Adrenal gland (tissue), 12 donors: ENCODE data around the gene NBAS. TPM values are rescaled to one million over a fixed set of nuclear protein-coding genes. Genes with fewer than 3 reads are reported as not detected.

Experiments
- DNase-seq, 7 donors: peaks; one replicate each; pipeline ENCODE4 v3.0.0-alpha.2; 2019 to 2020
- H3K27ac ChIP-seq, 5 donors: fragments of 200-600 bp; sonication (generic) in 4 of 5; 1 replicate in 3 of 5; 2 replicates in 2 of 5; pipeline versions ENCODE4 v1.5.1 to v1.8.0; 2016 to 2020; ENCODE audit warnings: mild to moderate bottlenecking in 1 of 5
- H3K27me3 ChIP-seq: fragments of 200-600 bp; 2 replicates; pipeline ENCODE4 v1.8.0; 2021
- H3K36me3 ChIP-seq, 2 donors: fragments of 200-600 bp; replicated peaks in 1 of 2; 1 replicate in 1 of 2; 2 replicates in 1 of 2; pipeline versions ENCODE4 v1.5.1 to v1.8.0; 2018 to 2022
- H3K4me1 ChIP-seq, 2 donors: fragments of 200-600 bp; replicated peaks in 1 of 2; 1 replicate in 1 of 2; 2 replicates in 1 of 2; pipeline versions ENCODE4 v1.5.1 to v1.8.0; 2018 to 2021
- H3K4me3 ChIP-seq, 4 donors: fragments of 200-600 bp; sonication (generic) in 3 of 4; one replicate each; pipeline ENCODE4 v1.5.1; 2016 to 2018
- H3K9me3 ChIP-seq, 3 donors: fragments of 200-600 bp; sonication (generic) in 1 of 3; replicated peaks in 1 of 3; 1 replicate in 2 of 3; 2 replicates in 1 of 3; pipeline versions ENCODE4 v1.5.1 to v1.8.0; 2016 to 2021
- CTCF ChIP-seq, 6 experiments: fragments of 450-650 bp in 4 of 6; fragments of 200-600 bp in 2 of 6; sonication (generic) in 1 of 6; IDR thresholded peaks; 1 replicate in 5 of 6; 2 replicates in 1 of 6; pipeline versions ENCODE4 v1.5.1 to v1.8.0; 2016 to 2021; ENCODE audit warnings: antibody characterized with exemption in 6 of 6, mild to moderate bottlenecking in 2 of 6, moderate library complexity in 1 of 6
- POLR2A ChIP-seq, 2 donors: fragments of 450-650 bp; IDR thresholded peaks; one replicate each; pipeline ENCODE4 v1.6.1; 2017; ENCODE audit warnings: antibody characterized with exemption in 2 of 2, mild to moderate bottlenecking in 2 of 2, moderate library complexity in 1 of 2
- WGBS, 4 donors: extraction: QIAGEN DNeasy Blood & Tissue Kit in 2 of 4; methylation state at CpG; one replicate each; pipeline versions ENCODE4 v1.1.5 to v1.1.7; 2013 to 2017; 5-methylcytosine and 5-hydroxymethylcytosine counted together
- intact Hi-C, 2 donors: fragments of 100-400 bp; cut with DNase I; formaldehyde crosslinking; loops; one replicate each; pipeline versions ENCODE4 v1.14.1 to v1.15.0; 2022 to 2023
- polyA plus RNA-seq, 3 donors: library from polyadenylated mRNA; stranded (reverse); fragments of 200-250 nt in 2 of 3; fragments of 350-450 nt in 1 of 3; fragmentation: Illumina TruSeq in 1 of 3; extraction: RNeasy Lipid Tissue Mini Kit (QIAGEN cat#74804) in 1 of 3; gene quantifications; one replicate each; pipeline ENCODE4 v1.2.3, GENCODE V29; 2013 to 2014
- total RNA-seq, 9 donors: library from RNA; depleted of rRNA in 4 of 9; stranded (reverse); fragments of >200 nt in 4 of 9; fragments of 120-200 nt in 1 of 9; fragmentation: NEBNext Ultra II Directional in 1 of 9; extraction: Animal tissue kit (Norgen Biotek cat#: 25700) in 1 of 9; gene quantifications; one replicate each; pipeline versions ENCODE4 v1.1.0 to v1.2.4, GENCODE V29; 2013 to 2023
- donor health status: healthy with polysubstance abuse.
- donor health status: Bipolar disorder and iron deficiency.
- donor health status: DM: yes; HTN: yes; CAD: no.
- donor health status: DM: no; HTN: no; CAD: no.
- donor health status: DM: no; HTN: no; CAD: no.
- donor health status: DM: yes; HTN: yes; CAD: no.

The NBAS gene
- total and polyA plus RNA-seq, 12 donors = 22.0 to 62.4 (median 46.2) TPM

- H3K27me3 ChIP-seq = no peaks in the 10 kb centered on the region
- no peak for DNase-seq
- intact Hi-C loops = no loop called here
- TF ChIP-seq CTCF (IDR thresholded peaks at IDR 0.05) (no peak), POLR2A (IDR thresholded peaks at IDR 0.05) (no peak)
- no peak overlapping the region for H3K4me3 ChIP-seq
- no peaks in the 10 kb centered on the region for H3K9me3 ChIP-seq
- H3K36me3 ChIP-seq = no peaks in the 10 kb centered on the region
- 78 to 85% (median 84%) methylated on average over 5 of the region's 5 CpGs for WGBS, 4 donors
- H3K27ac ChIP-seq = no peak overlapping the region
- no peaks in the 10 kb centered on the region for H3K4me1 ChIP-seq
These were observed 125.7 kb downstream of the NBAS start for GRCh38 chr2:15435474-15435873.

GRCh38 chr2:15432642-15433256 lies 128.4 kb downstream of the NBAS start:
- 86 to 94% (median 90%) methylated on average over 5 of the region's 5 CpGs for WGBS, 4 donors
- intact Hi-C loops = no loop called here
- Histone ChIP-seq H3K27ac (no peak overlapping the region), H3K36me3 (no peaks in the 10 kb centered on the region), H3K4me1 (no peaks in the 10 kb centered on the region), H3K27me3 (no peaks in the 10 kb centered on the region), H3K9me3 (no peaks in the 10 kb centered on the region), H3K4me3 (no peak overlapping the region)
- TF ChIP-seq CTCF (IDR thresholded peaks at IDR 0.05) (no peak), POLR2A (IDR thresholded peaks at IDR 0.05) (no peak)
- no peak for DNase-seq

- H3K4me1 ChIP-seq = no peaks in the 10 kb centered on the region
- H3K9me3 ChIP-seq = no peaks in the 10 kb centered on the region
- no peaks in the 10 kb centered on the region for H3K27me3 ChIP-seq
- H3K4me3 ChIP-seq = no peak overlapping the region
- intact Hi-C loops = no loop called here
- TF ChIP-seq CTCF (IDR thresholded peaks at IDR 0.05) = no peak
- TF ChIP-seq POLR2A (IDR thresholded peaks at IDR 0.05) = no peak
- no peak for DNase-seq
- WGBS, 4 donors = 89 to 97% (median 90%) methylated on average over 1 of the region's 1 CpG
- no peak overlapping the region for H3K27ac ChIP-seq
- no peaks in the 10 kb centered on the region for H3K36me3 ChIP-seq
These were observed 132.1 kb downstream of the NBAS start for GRCh38 chr2:15429032-15429431.

- Histone ChIP-seq H3K4me1 (no peaks in the 10 kb centered on the region), H3K36me3 (peaks cover 0 to 6% of the 10 kb centered on the region in 2 donors), H3K9me3 (no peaks in the 10 kb centered on the region), H3K27me3 (no peaks in the 10 kb centered on the region), H3K27ac (no peak overlapping the region), H3K4me3 (no peak overlapping the region)
- intact Hi-C loops = no loop called here
- no peak for TF ChIP-seq CTCF (IDR thresholded peaks at IDR 0.05)
- TF ChIP-seq POLR2A (IDR thresholded peaks at IDR 0.05) = no peak
- no peak for DNase-seq
These were observed 133.1 kb downstream of the NBAS start for GRCh38 chr2:15427987-15428386.
